ENCODE measurements around the gene KRT4.

The KRT4 gene

GRCh38 chr12:52791271-52792184, 22.4 kb downstream of the KRT4 start:
- no peak for DNase-seq

DNA sequence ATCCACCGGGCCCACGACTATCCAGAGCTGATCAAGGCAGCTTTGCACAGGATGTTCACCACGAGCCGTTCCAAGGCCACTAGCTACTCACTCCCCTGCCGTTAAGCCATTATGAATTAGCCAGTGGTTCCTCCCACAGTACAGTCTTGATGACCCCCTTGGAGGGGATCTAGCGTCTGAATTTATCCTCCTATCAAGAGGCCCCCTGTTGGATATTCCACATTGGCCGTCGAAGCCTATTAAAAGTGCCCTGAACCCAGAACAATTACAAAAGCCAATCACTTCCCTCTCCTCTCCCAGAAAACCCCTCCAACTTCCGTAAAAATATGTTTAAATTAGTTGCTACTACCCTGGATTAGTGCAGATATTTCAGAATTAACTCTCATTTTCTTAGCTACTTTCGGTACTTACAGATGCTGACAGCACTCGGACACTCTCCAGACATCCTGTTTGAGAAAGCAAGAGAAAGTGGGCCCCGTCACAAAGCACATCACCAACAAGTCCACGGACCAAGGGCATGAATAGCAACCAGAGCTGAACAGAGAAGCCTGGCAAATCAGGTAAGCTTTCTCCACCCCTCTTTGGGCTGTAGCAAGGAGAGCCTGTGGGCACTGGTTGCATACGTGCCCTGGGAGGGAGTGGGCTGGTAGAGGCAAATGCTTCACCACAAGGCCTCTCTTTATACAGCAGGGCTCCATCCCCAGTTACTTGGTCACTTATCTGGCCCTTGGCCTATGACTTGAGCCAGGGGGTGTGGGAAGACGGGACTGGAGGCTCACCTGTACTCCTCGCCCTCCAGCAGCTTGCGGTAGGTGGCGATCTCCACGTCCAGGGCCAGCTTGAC, 23.3 kb downstream of the KRT4 start:
- no peak for DNase-seq

GRCh38 chr12:52789637-52790426, 24.1 kb downstream of the KRT4 start:
- peak; percentile 18 for DNase-seq

DNA sequence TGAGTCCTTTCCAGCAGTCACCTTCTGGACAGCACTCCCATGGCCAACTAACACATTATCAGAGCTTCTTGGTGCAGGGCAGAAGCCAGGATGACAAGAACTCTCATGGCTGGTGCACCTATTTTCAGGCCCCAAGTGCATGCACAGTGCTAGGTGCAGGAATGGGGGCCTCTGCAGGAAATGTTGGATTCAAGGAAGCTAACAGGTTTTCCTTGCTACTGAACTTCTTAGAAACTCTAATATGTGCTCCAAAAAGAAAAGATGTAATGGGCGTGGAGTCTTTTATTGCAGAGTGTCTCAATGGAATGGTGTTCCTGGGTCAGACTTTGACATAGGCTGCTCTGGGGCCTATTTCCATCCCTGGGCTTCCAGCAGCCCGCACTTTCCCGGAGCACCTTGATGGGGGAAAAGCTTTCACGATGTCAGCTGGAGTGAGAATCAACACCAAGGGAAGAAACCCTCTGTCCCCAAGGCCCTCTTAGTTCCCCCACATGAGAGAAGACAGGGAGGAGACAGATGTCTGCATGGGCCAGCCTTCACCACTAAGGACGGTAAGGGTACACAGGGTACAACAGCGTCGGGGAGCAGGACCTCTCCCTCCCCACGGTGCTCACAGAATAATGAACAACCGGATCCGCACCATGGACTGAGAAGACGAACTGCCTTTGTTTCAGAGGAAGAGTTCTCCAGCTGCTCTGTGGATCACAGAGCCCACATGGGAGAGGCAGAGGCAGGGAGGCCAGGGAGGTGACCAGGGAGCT, 24.9 kb downstream of the KRT4 start:
- DNase-seq = no peak

DNA sequence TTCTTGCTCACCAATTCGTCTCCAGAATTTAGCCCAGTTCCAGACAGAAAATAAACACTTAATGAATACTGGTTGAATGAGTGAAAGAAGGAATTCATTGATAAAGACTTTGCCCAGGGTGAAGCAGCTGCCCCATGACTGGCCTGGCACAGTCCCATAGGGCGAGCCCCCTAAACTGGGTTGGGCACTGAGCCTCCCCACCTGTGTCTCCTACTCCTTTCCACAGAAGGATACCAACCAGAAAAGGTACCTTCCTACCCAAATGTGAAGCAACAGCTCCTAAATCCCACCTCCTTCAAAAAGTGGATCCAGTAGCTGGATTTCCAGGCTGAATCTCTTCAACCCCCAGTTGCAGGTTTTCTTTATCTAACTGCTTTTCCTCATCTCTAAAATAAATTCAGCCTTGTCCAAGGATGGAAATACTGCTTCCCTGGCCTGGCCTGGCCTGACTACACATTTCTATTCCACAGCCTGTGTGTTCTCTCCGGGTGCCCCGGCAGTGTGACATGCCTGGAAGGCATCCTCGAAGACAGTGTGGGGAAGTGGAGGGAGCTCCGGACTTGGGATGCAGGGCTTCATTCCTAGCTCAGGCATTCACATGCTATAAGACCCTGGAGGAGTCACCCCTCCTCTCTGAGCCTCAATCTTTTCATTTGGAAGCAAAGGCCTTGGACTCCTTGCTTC, 25.6 kb downstream of the KRT4 start:
- no peak for DNase-seq

DNA sequence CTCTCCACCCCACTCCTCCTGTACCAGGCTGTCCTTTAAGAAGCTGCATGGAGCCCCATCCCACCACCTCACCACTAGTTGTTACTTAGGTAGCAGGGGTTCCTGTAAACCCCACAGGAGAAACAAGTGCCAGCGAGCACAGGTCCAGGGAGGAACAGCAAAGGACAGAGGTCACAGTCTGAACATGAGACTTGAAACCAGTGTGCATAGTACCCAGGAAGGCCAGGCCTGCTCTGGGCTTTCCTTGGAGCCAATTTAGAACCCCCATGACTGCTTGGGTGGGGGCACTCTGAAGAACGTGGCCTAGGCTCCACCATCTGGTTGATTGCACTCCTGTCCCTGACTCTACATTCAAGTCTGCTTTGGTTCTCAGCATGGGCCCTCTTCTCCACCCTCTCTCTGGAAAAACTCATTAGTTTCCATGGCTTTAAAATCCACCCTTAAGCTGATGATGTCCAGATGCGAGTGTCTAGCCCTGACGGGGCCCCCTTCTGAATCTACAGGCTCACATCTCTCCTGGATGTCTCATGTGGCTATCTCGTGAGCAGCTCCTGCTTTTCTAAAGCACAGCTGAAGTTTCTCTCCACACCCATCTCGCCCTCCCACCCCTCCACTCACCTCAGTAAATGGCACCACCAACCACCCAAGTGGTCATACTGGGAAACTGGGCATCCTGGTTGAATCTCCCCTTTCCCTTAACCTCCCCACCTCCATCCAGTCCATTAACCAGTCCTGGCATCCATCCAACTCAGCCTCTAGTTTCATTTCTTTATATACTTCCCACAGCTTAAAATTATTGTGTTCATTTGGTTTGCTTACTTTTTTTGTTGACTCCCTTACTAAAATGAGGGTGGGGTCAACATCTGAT, 26.4 kb downstream of the KRT4 start:
- no peak for DNase-seq

DNA sequence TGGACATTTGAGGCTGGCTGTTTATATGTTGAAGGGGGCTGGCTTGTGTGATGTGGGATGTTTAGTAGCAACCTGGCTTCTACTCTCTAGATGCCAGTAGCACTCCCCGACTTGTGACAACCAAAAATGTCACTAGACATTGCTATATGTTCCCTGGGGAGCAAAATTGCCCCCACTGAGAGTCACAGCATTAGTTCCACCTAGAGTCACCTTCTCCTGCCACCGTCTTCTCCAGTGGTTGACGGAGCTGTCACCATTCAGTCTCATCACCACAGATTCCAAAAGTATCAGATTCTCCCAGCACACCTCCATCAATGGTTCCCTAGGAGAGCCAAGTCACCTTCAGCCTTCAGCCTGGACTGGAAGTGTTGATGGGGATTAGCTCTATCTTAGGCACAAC, 29.0 kb downstream of the KRT4 start:
- DNase-seq = no peak

DNA sequence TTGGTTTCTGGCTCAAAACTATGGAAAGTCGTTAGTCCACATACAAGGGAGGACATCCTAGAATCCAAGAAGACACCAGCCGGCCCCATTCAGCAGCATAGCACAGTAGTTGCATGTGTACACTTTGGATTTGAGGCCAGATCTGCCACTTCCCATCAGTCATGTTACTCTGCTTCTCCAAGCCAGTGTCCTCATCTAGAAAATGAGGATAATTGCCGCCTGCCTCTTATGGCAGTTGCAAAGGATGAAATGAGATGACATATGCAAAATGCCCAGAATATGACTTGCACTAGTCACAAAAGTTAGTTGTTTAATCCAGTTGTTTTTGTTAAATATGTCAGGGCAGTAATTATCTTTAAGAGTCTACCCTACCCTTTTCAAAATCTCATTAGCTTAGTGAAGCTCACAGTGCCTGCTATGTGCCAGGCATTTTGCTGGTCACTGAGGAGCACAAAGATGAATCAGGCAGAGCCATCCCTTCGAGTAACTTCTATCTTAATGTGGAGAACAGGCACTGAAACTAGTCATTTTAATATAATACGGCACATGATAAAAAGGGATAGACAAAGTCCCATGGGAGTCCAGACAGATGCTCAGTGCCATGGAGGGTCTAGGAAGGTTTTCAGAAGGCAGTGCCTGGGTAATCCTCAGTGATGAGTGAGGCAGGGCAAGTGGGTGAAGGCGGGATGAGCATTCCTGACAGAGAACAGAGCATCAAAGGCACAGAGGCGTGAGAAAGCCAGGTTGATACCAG, 30.2 kb downstream of the KRT4 start:
- DNase-seq = no peak

DNA sequence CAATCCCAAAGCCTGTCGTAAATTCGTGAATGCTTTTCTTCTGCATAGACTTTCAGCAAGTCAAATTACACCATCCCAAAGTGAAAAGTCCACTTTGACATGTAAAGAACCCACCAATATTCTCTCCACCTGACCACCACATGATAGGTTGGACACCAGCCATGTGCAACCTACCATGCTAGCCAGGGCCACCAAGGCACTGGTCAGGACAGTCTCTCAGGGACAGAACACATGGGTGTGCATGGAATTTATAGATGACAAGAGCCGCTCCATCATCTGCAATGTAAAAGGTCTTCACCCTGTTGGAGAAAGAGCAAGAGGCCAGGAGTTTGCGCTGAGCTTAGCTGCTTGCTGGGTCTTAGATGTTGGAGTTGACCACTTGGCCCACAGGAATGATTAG, 31.4 kb downstream of the KRT4 start:
- no peak for DNase-seq

DNA sequence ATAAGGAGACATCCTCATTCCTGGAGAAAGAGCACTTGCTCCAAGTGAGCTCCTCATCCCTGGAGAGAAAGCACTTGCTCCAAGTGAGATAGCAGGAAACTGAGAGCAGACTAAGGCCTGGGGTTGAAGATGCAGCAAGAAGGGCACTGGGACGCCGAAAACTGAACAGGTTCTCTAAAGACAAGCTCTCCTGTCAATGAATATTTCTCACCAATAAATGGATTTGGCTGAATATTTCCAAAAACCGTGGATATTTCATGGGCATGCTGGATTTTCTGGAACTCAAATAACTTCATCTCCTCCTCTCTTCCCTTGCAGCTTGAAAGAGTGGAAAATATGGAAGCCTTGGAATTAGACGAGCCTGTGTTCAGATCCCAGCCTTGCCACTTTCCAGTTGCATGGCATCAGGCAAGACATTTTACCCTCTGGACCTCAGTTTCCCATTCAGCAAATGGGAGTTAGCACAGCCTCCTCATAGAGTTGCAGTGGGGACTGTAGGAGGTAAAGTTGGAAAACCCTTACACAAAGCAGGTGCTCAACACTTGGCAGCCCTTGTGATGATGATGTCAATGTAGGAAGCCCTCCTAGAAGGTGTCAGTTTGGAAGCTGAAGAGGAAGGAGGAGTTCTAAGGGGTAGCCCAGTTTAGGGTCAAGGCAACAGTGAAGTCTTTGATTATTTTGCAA, 32.4 kb downstream of the KRT4 start:
- DNase-seq = no peak

- DNase-seq = no peak
These were observed 34.0 kb downstream of the KRT4 start for GRCh38 chr12:52779914-52780313.

DNA sequence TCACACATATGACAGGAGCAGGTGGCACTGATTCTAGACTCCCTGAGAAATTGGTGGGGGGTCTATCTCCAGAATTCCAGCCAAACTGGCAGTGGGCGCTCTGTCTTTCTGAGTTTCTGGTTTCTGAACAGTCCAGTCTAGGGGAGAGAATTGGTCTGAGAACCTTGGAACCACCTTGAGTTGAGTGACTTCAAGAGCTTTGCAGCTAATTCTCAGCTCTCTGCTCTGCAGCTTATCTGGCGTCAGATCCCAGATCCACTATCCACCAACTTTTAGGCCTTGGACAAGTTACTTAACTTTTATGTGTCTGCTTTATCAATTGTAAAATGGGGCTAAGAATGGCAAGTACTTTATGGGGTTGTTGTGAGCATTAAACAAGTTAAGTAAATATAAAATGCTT, 35.1 kb downstream of the KRT4 start:
- no peak for DNase-seq

GRCh38 chr12:52777566-52777965, 36.4 kb downstream of the KRT4 start:
- no peak for DNase-seq

DNA sequence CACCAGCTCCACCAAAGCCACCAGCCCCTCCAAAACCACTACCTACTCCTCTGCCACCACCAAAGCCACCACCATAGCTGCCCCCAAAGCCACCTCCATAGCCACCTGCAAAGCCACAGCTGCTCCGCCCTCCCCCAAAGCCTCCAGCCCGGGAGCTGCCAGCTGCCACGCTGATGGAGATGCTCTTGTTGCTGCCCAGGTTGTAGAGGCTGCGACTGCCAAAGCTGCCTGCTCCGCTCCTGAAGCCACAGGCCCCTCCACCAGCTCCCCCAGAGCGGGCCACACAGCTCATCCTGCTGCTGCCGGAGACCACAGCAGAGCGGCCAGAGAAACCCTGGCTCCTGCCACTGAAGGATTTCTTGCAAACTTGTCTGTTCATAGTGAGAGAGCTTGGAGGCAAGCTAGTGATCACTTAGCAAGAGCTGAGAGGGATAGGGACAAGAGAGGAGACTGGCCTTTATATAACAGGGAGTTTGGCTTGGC, 37.0 kb downstream of the KRT4 start, which contains the start of gene KRT76:
KRT76 (minus strand) TSS at position 433 of the 483 bp plus-strand sequence; CDS start at position 379, 54 bp downstream.
- no peak for DNase-seq

DNA sequence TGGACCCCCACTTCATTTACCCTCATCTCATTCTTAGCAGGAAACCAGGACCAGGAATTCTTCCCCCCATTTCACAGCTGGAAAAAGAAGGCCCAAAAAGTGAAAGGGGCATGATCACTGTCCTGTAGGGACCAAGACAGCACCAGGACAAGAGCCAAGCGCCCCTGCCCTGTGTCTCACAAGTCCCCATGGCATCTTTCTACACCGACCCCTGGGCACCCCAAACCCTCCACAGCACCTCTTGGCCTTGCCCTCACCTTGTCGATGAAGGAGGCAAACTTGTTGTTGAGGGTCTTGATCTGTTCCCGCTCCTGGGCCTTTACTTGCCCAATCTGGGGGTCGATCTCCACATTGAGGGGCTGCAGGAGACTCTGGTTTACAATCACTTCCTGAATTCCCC, 37.5 kb downstream of the KRT4 start:
- DNase-seq = no peak

GRCh38 chr12:52774629-52775250, 39.2 kb downstream of the KRT4 start:
- DNase-seq = no peak

- DNase-seq = no peak
These were observed 41.1 kb downstream of the KRT4 start for GRCh38 chr12:52772772-52773171.

DNA sequence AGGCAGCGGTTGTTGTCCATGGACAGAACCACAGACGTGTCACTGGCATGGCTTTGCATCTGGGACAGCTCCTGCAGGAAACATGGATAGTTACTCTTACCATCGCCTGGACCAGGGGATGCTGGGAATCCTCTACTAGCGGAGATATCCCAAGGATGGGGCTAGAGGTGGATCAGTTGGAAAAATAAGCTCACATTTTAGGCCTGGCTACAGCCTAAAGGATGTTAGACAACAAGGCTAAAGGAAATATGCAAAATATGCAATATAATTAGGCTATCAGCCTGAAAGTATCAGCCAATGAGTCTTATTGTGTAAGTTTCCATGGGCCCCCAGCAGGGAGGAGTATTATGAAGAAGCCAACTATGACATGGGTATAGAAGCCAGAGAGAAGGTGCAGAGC, 41.7 kb downstream of the KRT4 start:
- no peak for DNase-seq

DNA sequence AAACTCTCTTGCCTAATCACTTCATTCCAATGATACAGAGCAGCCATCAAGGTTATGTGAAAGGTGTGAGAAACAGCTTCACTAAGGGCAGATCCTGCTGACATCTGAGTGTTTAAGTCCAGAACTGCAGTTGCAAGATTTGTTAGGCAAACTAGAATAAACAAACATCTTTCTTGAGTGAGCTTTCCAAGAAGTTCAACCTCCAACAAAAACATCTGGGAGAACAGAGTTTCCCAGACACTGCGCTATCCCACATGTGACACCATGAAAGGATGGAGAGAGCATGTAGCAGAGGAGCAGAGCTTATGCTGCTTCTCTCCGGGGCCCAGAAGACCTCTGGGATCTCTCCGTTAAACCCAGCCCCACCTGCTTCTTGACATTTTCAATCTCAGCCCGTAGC, 42.4 kb downstream of the KRT4 start:
- DNase-seq = no peak

Measured in stimulated activated CD4-positive, alpha-beta T cell treated with anti-CD3 and anti-CD28 coated beads, Interleukin-15, amount 100 ng/mL, for 24 hours (primary cell).